GM13977 (cell line): ENCODE results near the gene NAGPA.

Experiments used
- DNase-seq: peaks from one replicate; pipeline ENCODE4 v3.0.0; 2012; ENCODE audit warnings: low spot score
- in situ Hi-C: fragments of 300-500 bp; cut with MboI; formaldehyde crosslinking; loops from one replicate; pipeline ENCODE4 v1.12.0; 2022; ENCODE audit warnings: low sequenced_read_pairs, low pct_unique_long_range_greater_than_20kb, mixed read lengths, inconsistent platforms; ENCODE audit not compliant: unreplicated experiment
- TF ChIP-seq, protein P1 (sequence below): IDR thresholded peaks from 2 replicates; pipeline ENCODE4 v1.5.1; 2012; ENCODE audit warnings: mild to moderate bottlenecking, control low read depth; ENCODE audit not compliant: insufficient read depth; ENCODE audit errors: extremely low read depth, missing control alignments

NAGPA gene

DNA sequence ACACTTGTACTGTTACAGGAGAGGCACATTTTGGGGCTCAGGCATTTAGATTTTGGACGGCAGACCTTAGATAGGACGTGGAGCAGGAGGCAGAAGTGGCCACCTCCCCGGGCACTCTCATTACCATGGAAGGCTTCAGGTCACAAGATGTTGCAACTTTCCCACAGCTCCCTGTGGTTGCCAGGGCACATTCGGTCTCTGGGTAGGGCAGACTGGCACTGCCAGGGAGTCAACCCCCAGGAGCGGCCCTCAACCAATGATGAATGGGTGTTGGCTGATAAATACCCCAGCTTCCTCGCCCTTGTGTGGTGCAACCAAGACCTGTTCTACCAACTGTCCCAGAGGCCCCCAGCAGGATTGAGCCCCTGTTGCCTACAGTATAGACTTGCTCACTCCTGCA, 11.2 kb downstream of the NAGPA start:
- TF ChIP-seq, protein P1, sequence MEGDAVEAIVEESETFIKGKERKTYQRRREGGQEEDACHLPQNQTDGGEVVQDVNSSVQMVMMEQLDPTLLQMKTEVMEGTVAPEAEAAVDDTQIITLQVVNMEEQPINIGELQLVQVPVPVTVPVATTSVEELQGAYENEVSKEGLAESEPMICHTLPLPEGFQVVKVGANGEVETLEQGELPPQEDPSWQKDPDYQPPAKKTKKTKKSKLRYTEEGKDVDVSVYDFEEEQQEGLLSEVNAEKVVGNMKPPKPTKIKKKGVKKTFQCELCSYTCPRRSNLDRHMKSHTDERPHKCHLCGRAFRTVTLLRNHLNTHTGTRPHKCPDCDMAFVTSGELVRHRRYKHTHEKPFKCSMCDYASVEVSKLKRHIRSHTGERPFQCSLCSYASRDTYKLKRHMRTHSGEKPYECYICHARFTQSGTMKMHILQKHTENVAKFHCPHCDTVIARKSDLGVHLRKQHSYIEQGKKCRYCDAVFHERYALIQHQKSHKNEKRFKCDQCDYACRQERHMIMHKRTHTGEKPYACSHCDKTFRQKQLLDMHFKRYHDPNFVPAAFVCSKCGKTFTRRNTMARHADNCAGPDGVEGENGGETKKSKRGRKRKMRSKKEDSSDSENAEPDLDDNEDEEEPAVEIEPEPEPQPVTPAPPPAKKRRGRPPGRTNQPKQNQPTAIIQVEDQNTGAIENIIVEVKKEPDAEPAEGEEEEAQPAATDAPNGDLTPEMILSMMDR: no peak
- in situ Hi-C loops: no loop called here
- no peak for DNase-seq

DNA sequence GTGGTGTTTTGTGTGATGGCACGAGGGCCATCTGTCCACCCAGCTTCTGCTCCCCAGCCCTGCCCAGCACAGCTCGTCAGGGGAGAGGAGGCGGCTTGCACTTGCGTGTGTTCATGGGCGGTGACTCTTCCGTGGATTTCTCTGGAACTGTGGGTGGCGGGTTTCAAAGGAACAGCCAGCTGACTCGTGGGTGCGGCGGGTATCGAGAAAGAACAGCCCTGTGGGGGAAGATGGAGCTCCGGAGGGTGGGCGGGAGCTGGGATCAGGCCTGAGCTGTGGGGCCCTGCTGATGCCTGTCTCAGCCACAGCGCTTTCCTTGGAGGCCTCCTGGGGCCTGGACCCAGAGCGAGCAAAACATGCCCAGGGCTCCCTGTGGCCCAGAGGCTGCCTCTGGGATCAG, 13.2 kb downstream of the NAGPA start:
- TF ChIP-seq, protein P1: no peak
- in situ Hi-C loops: no loop called here
- no peak for DNase-seq

DNA sequence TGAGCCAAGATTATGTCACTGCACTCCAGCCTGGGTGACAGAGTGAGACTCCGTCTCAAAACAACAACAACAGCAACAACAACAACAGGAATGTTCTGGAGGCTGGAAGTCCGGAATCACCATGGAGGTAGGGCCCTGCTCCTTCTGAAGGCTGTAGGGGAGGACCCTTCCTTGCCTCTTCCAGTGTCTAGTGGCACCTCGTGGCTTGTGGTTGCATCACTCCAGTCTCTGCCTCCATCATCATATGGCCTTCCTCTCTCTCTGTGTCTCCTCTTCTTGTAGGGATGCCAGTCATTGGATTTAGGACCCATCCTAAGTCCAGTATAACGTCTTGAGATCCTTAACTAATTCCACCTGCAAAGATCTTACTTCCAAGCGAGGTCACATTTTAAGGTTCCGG, 14.0 kb downstream of the NAGPA start:
- TF ChIP-seq, protein P1: no peak
- in situ Hi-C loops: no loop called here

DNA sequence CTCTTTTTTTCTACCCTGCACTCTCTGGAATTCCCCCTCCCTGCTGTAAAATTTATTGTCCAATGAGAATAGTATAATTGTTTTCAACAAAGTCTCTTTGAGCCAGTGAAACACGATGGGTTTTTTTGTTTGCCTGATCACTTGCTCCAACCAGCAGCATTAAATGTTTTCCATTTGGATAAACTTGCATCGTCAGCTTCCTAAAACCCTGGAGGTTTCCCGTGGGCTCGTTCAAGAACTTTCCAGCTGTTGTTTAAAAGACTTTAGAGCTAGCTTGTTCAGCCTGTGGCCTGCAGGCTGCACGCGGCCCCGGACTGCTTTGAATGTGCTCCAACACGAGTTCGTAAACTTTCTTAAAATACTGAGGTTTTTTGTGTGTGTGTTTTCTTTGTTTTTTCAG, 14.9 kb downstream of the NAGPA start:
- DNase-seq: no peak
- in situ Hi-C loops: no loop called here
- TF ChIP-seq, protein P1: no peak

More for the DNA sequence above, 14.0 kb downstream of the NAGPA start:
- no peak for DNase-seq

DNA sequence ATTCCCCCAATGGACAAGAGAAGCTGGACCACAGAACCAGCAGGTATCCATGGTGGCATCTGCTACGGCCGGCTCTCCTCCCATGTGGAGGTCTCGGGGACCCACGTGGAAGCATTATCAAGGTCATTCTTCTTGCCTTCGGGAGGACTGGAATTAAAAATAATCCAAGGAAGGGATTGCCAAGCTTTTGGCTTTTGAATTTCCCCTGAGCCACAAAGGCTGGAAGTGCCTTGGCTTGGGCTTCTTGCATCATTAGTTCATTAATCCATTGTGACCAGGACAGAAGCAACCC, 16.1 kb downstream of the NAGPA start:
- DNase-seq: no peak
- in situ Hi-C loops: no loop called here
- TF ChIP-seq, protein P1: no peak

DNA sequence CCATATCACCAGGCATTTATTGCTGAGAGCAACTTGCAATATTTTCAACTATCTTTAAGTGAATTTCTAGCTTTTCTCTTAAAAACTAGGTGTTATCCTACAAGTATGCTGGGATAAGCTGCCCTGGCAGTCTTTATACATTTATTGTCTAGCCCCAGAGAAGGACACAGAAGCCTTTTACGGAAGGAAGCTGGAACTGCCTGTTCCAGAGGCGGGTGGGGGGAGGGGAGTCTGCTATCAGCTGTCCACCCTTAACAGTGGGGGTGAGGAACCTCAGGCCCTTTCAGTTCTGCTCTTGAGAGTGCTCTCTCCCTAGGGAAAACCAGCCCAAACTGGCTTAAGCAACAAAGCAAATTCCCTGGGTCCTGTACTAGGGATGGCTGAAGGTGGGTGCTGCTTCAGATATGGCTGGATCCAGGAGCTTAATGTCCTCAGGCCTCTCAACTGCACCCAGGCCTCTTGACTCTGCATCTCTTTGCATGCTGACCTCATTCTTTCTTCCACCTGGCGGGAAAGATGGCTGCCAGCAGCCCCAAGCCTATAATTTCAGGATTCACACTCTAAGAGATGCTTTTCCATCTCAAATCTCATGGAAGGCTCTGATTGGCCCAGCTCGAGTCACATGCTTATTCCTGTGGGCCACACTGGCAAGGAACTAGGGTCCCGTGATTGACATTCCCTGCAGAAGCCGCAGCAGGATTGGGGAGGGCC, 16.6 kb downstream of the NAGPA start:
- in situ Hi-C loops: no loop called here

More for the DNA sequence above, 16.6 kb downstream of the NAGPA start:
- DNase-seq: no peak
- TF ChIP-seq, protein P1: no peak
